Breast epithelium (tissue), 3 donors: ENCODE measurements around the gene KIF26B.

ENCODE experiments used
- POLR2A ChIP-seq: fragments of 450-650 bp; IDR thresholded peaks from one replicate; pipeline ENCODE4 v1.6.1; 2016; ENCODE audit warnings: antibody characterized with exemption, mild to moderate bottlenecking, moderate library complexity
- TF ChIP-seq, protein P1 (sequence below), 3 donors: fragments of 450-650 bp; IDR thresholded peaks; one replicate each; pipeline ENCODE4 v1.5.1; 2016 to 2017; ENCODE audit warnings: antibody characterized with exemption in 3 of 3, mild to moderate bottlenecking in 3 of 3, moderate library complexity in 3 of 3

DNA sequence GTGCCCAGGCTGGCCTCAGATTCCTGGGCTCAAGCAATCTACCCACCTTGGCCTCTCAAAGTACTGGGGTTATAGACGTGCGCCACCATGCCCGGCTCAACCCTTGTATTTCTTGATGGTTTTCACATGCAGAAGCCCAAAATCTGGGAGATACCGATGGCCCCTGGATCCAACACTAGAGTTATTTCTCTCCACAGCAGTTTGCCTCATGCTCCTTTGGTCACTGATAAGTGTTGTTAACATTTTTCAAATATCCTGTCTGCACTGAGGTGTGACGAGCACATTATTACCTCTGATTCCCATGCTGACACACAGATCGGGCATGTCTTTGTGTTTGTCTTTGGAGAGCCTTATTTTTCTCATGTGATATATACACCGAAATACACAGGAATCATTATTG, 107.0 kb downstream of the KIF26B start:
- TF ChIP-seq, protein P1, sequence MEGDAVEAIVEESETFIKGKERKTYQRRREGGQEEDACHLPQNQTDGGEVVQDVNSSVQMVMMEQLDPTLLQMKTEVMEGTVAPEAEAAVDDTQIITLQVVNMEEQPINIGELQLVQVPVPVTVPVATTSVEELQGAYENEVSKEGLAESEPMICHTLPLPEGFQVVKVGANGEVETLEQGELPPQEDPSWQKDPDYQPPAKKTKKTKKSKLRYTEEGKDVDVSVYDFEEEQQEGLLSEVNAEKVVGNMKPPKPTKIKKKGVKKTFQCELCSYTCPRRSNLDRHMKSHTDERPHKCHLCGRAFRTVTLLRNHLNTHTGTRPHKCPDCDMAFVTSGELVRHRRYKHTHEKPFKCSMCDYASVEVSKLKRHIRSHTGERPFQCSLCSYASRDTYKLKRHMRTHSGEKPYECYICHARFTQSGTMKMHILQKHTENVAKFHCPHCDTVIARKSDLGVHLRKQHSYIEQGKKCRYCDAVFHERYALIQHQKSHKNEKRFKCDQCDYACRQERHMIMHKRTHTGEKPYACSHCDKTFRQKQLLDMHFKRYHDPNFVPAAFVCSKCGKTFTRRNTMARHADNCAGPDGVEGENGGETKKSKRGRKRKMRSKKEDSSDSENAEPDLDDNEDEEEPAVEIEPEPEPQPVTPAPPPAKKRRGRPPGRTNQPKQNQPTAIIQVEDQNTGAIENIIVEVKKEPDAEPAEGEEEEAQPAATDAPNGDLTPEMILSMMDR (IDR thresholded peaks at IDR 0.05), result no peak
- no peak for TF ChIP-seq POLR2A
